ENCODE results near the gene CDKN2B-AS1.

The CDKN2B-AS1 gene

DNA sequence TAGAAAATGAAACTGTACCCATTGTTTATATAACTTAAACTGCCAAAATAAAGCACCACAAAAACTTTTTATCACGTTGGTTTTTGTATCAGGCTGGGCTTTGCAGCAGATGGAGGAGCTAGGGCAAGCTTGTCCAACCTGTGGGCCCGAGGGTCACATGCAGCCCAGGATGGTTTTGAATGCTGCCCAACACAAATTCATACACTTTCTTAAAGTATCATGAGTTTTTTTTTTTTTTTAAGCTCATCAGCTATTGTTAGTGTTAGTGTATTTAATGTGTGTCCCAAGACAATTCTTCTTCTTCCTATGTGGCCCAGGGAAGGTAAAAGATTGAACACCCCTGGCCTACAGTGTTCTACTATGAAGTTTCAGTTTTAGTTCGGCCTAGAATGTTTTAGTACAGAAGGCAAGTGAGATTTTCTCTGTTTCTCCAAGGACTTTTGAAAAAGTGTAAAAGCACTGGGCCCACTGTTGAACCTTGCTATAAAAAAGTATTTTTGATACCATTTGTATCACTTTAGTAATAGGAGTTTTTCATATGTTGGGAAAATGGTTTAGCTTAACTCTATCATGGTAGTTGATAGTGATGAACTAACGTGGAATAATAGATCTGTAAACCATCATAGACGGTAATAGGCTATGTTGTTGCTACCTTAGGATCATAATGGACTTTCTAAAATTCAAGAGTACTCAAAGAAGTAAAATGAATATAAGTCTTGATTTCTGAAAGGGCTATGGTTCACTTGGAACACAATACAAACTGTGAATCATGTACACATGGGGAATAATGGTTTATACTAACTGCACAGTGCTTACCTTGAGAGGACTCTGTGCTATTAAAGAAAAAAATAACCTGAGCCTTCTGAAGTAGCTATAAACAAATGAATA lies 3.3 kb upstream of the CDKN2B-AS1 start:
- H3K36me3 ChIP-seq (ENCODE audit: control insufficient read depth in 2 of 2, insufficient read depth in 1 of 2, low read length in 2 of 2) = peaks cover 0 to 19% of the 10 kb centered on the region in 2 experiments; a peak in 1 of 3 replicates
- ChIA-PET CTCF (interaction anchor here (0.6 to 5.9 kb wide), 7 partner anchors 9 to 677 kb away, joined by 3 to 45 read pairs (median 3); partner anchors contain the start of gene CDKN2B), POLR2A (interaction anchor here (0.6 to 2.7 kb wide), 13 partner anchors 9 to 252 kb away, joined by 3 to 17 read pairs (median 3); partner anchors contain the start of gene CDKN2B)
- peak overlapping the region; percentile 59 for H3K4me3 ChIP-seq (ENCODE audit: low read depth, low read length)
- TF ChIP-seq, protein P1, sequence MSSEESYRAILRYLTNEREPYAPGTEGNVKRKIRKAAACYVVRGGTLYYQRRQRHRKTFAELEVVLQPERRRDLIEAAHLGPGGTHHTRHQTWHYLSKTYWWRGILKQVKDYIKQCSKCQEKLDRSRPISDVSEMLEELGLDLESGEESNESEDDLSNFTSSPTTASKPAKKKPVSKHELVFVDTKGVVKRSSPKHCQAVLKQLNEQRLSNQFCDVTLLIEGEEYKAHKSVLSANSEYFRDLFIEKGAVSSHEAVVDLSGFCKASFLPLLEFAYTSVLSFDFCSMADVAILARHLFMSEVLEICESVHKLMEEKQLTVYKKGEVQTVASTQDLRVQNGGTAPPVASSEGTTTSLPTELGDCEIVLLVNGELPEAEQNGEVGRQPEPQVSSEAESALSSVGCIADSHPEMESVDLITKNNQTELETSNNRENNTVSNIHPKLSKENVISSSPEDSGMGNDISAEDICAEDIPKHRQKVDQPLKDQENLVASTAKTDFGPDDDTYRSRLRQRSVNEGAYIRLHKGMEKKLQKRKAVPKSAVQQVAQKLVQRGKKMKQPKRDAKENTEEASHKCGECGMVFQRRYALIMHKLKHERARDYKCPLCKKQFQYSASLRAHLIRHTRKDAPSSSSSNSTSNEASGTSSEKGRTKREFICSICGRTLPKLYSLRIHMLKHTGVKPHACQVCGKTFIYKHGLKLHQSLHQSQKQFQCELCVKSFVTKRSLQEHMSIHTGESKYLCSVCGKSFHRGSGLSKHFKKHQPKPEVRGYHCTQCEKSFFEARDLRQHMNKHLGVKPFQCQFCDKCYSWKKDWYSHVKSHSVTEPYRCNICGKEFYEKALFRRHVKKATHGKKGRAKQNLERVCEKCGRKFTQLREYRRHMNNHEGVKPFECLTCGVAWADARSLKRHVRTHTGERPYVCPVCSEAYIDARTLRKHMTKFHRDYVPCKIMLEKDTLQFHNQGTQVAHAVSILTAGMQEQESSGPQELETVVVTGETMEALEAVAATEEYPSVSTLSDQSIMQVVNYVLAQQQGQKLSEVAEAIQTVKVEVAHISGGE (tag by site-specific recombination; conservative IDR thresholded peaks at IDR 0.05; ENCODE audit: low read depth) = peak; percentile 24
- no peak for TF ChIP-seq OVOL3 (tag by site-specific recombination; IDR thresholded peaks at IDR 0.05)
- TF ChIP-seq GLIS2 (tag by site-specific recombination; IDR thresholded peaks at IDR 0.05) = no peak
- TF ChIP-seq, protein P2, sequence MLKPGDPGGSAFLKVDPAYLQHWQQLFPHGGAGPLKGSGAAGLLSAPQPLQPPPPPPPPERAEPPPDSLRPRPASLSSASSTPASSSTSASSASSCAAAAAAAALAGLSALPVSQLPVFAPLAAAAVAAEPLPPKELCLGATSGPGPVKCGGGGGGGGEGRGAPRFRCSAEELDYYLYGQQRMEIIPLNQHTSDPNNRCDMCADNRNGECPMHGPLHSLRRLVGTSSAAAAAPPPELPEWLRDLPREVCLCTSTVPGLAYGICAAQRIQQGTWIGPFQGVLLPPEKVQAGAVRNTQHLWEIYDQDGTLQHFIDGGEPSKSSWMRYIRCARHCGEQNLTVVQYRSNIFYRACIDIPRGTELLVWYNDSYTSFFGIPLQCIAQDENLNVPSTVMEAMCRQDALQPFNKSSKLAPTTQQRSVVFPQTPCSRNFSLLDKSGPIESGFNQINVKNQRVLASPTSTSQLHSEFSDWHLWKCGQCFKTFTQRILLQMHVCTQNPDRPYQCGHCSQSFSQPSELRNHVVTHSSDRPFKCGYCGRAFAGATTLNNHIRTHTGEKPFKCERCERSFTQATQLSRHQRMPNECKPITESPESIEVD (tag by site-specific recombination; IDR thresholded peaks at IDR 0.05) = peak; percentile 89
- TF ChIP-seq, protein P3, sequence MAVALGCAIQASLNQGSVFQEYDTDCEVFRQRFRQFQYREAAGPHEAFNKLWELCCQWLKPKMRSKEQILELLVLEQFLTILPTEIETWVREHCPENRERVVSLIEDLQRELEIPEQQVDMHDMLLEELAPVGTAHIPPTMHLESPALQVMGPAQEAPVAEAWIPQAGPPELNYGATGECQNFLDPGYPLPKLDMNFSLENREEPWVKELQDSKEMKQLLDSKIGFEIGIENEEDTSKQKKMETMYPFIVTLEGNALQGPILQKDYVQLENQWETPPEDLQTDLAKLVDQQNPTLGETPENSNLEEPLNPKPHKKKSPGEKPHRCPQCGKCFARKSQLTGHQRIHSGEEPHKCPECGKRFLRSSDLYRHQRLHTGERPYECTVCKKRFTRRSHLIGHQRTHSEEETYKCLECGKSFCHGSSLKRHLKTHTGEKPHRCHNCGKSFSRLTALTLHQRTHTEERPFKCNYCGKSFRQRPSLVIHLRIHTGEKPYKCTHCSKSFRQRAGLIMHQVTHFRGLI (tag by site-specific recombination; IDR thresholded peaks at IDR 0.05) = peak; percentile 63; the same call in 1 of the 2 replicates
- no peak for TF ChIP-seq SCRT2 (tag by site-specific recombination; IDR thresholded peaks at IDR 0.05)
- TF ChIP-seq, protein P4, sequence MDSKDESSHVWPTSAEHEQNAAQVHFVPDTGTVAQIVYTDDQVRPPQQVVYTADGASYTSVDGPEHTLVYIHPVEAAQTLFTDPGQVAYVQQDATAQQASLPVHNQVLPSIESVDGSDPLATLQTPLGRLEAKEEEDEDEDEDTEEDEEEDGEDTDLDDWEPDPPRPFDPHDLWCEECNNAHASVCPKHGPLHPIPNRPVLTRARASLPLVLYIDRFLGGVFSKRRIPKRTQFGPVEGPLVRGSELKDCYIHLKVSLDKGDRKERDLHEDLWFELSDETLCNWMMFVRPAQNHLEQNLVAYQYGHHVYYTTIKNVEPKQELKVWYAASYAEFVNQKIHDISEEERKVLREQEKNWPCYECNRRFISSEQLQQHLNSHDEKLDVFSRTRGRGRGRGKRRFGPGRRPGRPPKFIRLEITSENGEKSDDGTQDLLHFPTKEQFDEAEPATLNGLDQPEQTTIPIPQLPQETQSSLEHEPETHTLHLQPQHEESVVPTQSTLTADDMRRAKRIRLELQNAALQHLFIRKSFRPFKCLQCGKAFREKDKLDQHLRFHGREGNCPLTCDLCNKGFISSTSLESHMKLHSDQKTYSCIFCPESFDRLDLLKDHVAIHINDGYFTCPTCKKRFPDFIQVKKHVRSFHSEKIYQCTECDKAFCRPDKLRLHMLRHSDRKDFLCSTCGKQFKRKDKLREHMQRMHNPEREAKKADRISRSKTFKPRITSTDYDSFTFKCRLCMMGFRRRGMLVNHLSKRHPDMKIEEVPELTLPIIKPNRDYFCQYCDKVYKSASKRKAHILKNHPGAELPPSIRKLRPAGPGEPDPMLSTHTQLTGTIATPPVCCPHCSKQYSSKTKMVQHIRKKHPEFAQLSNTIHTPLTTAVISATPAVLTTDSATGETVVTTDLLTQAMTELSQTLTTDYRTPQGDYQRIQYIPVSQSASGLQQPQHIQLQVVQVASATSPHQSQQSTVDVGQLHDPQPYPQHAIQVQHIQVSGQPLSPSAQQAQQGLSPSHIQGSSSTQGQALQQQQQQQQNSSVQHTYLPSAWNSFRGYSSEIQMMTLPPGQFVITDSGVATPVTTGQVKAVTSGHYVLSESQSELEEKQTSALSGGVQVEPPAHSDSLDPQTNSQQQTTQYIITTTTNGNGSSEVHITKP (tag by site-specific recombination; IDR thresholded peaks at IDR 0.05) = peak; percentile 4; the same call in 1 of the 2 replicates
- TF ChIP-seq, protein P5, sequence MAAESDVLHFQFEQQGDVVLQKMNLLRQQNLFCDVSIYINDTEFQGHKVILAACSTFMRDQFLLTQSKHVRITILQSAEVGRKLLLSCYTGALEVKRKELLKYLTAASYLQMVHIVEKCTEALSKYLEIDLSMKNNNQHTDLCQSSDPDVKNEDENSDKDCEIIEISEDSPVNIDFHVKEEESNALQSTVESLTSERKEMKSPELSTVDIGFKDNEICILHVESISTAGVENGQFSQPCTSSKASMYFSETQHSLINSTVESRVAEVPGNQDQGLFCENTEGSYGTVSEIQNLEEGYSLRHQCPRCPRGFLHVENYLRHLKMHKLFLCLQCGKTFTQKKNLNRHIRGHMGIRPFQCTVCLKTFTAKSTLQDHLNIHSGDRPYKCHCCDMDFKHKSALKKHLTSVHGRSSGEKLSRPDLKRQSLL (tag by site-specific recombination; IDR thresholded peaks at IDR 0.05) = no peak
- no peak for TF ChIP-seq KLF16 (tag by site-specific recombination; IDR thresholded peaks at IDR 0.05)
- peak; percentile 35; the same call in 1 of the 2 replicates for TF ChIP-seq PRDM1 (tag by site-specific recombination; IDR thresholded peaks at IDR 0.05)
- H3K9me3 ChIP-seq (ENCODE audit: control insufficient read depth, insufficient read depth, low read depth, low read length) = no peaks in the 10 kb centered on the region
- H3K4me1 ChIP-seq (ENCODE audit: control insufficient read depth, insufficient read depth, low read length) = peaks cover 8% of the 10 kb centered on the region; the same call in 1 of the 2 replicates
- peak overlapping the region; percentile 46 for H3K27ac ChIP-seq (ENCODE audit: extremely low read depth, low read depth, low read length)
